OCI-LY7 (cell line): Measurements from ENCODE around the gene PFDN4. TPM values are rescaled to one million over a fixed set of nuclear protein-coding genes. Genes with fewer than 3 reads are reported as not detected.

Experiments used
- BruUV-seq: library from RNA; stranded (reverse); fragments of 400-500 nt; replicated peaks from 2 replicates; lab custom pipeline; 2021; lab: Mats Ljungman, UMichigan
- CTCF ChIA-PET: fragments of 300-600 bp; sonication (Branson Sonifier 250); formaldehyde crosslinking; loops from one replicate; lab custom pipeline; 2022; ENCODE audit warnings: antibody characterized with exemption; ENCODE audit not compliant: unreplicated experiment; lab: Charles Lee
- POLR2A ChIA-PET: fragments of 300-600 bp; sonication (Branson Sonifier 250); formaldehyde crosslinking; loops from one replicate; lab custom pipeline; 2022; ENCODE audit warnings: antibody characterized with exemption; lab: Charles Lee
- DNase-seq: peaks from one replicate; pipeline ENCODE4 v3.0.0-alpha.2; 2015; ENCODE audit warnings: low spot score
- H2AFZ ChIP-seq: fragments of 200-600 bp; sonication (generic), shearing (Covaris generic); 2 replicates; pipeline ENCODE4 v1.6.1; 2014; ENCODE audit warnings: mild to moderate bottlenecking, antibody characterized with exemption, low read length, moderate library complexity
- H3K27ac ChIP-seq: fragments of 200-600 bp; sonication (generic); 2 replicates; pipeline ENCODE4 v1.5.1; 2014; ENCODE audit warnings: mixed run types, low read depth, mild to moderate bottlenecking, moderate library complexity, low read length, inconsistent platforms; ENCODE audit not compliant: poor library complexity, severe bottlenecking
- H3K36me3 ChIP-seq: fragments of 200-600 bp; sonication (generic); 2 replicates; pipeline ENCODE4 v1.6.1; 2014; ENCODE audit warnings: mild to moderate bottlenecking, antibody characterized with exemption, low read length, moderate library complexity, mixed read lengths; ENCODE audit not compliant: insufficient read depth
- H3K4me1 ChIP-seq: fragments of 200-600 bp; sonication (generic); 2 replicates; pipeline ENCODE4 v1.5.1; 2014; ENCODE audit warnings: mild to moderate bottlenecking, low read length; ENCODE audit not compliant: insufficient read depth, poor library complexity, severe bottlenecking
- H3K4me2 ChIP-seq: fragments of 200-600 bp; sonication (generic); 2 replicates; pipeline ENCODE4 v1.6.1; 2014; ENCODE audit warnings: mild to moderate bottlenecking, low read length
- H3K4me3 ChIP-seq: fragments of 200-600 bp; sonication (generic); 2 replicates; pipeline ENCODE4 v1.5.1; 2014; ENCODE audit warnings: mild to moderate bottlenecking, low read depth, low read length; ENCODE audit not compliant: poor library complexity, severe bottlenecking
- H3K79me2 ChIP-seq: fragments of 200-600 bp; sonication (generic); 2 replicates; pipeline ENCODE4 v1.6.1; 2016; ENCODE audit warnings: low read depth, mild to moderate bottlenecking, low read length, moderate library complexity, mixed read lengths; ENCODE audit not compliant: insufficient read depth
- H3K9me2 ChIP-seq: fragments of 200-600 bp; sonication (generic); 2 replicates; pipeline ENCODE4 v1.6.1; 2016; ENCODE audit warnings: mild to moderate bottlenecking, low read length, mixed read lengths; ENCODE audit not compliant: insufficient read depth
- H3K9me3 ChIP-seq: fragments of 200-600 bp; sonication (generic); 2 replicates; pipeline ENCODE4 v1.6.1; 2014; ENCODE audit warnings: mild to moderate bottlenecking, mixed run types, low read length, mixed read lengths
- H4K20me1 ChIP-seq: fragments of 200-600 bp; sonication (generic); 2 replicates; pipeline ENCODE4 v1.6.1; 2014; ENCODE audit warnings: mild to moderate bottlenecking, antibody characterized with exemption, low read length, moderate library complexity, mixed read lengths; ENCODE audit not compliant: insufficient read depth
- EZH2phosphoT487 ChIP-seq: fragments of 200-600 bp; sonication (generic); IDR thresholded peaks from 2 replicates; pipeline ENCODE4 v1.6.1; 2018; ENCODE audit warnings: low read depth, borderline replicate concordance, mild to moderate bottlenecking, mixed run types, antibody characterized with exemption, low read length, moderate library complexity, mixed read lengths
- intact Hi-C: fragments of 100-400 bp; cut with micrococcal nuclease; formaldehyde crosslinking; loops from one replicate; pipeline ENCODE4 v1.10.0; 2022; ENCODE audit not compliant: unreplicated experiment
- total RNA-seq, 2 experiments: library from RNA; depleted of rRNA in 1 of 2; stranded (reverse); fragments of >200 nt in 1 of 2; shearing (Covaris generic) in 1 of 2; gene quantifications; 2 replicates each; pipeline ENCODE4 v1.2.3, GENCODE V29; 2014 to 2022
- TF ChIP-seq, protein P1 (sequence below): fragments of 200-600 bp; sonication (generic); conservative IDR thresholded peaks from 2 replicates; pipeline ENCODE4 v1.5.1; 2014; ENCODE audit warnings: mild to moderate bottlenecking, antibody characterized with exemption, low read length, moderate library complexity, mixed read lengths

Gene PFDN4
- total RNA-seq, 2 experiments from 2014 or later = 29.7 to 40.7 TPM

DNA sequence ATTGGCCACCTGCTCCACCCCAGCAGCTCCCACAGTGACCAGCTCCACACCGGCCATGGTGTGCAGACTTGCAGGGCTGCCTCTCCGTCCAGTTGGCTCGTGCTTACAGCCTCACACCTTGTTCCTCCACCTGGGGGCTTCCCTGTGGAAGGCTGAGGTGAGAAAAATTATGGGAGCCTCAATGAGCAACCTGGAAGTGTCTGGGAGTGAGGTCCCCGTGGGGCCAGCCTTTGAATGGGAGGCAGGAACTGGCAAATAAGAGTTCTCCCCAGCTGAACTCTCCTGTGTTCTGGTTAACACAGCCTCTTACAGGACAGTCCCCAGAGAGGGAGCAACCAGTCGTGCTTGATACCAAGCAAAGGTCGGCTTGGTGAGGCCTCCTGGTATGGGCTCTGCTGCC, 3.8 kb upstream of the PFDN4 start:
- BruUV-seq = no TSS peak
- Histone ChIP-seq H3K36me3 (no peaks in the 10 kb centered on the region), H3K9me3 (no peaks in the 10 kb centered on the region), H3K9me2 (no peaks in the 10 kb centered on the region), H3K4me3 (no peak overlapping the region), H4K20me1 (peaks cover 4% of the 10 kb centered on the region; the same call in 1 of the 2 replicates), H3K4me2 (no peak overlapping the region), H3K79me2 (peaks cover 8% of the 10 kb centered on the region), H3K4me1 (peaks cover 4% of the 10 kb centered on the region), H2AFZ (no peak overlapping the region), H3K27ac (no peak overlapping the region)
- intact Hi-C loops = no loop called here
- POLR2A ChIA-PET = interaction anchor here (0.8 kb wide), 1 partner anchor 98 kb away, joined by 4 read pairs; no protein-coding TSS in a partner anchor
- no peak for DNase-seq
- CTCF ChIA-PET = no interaction called here
- TF ChIP-seq, protein P1, sequence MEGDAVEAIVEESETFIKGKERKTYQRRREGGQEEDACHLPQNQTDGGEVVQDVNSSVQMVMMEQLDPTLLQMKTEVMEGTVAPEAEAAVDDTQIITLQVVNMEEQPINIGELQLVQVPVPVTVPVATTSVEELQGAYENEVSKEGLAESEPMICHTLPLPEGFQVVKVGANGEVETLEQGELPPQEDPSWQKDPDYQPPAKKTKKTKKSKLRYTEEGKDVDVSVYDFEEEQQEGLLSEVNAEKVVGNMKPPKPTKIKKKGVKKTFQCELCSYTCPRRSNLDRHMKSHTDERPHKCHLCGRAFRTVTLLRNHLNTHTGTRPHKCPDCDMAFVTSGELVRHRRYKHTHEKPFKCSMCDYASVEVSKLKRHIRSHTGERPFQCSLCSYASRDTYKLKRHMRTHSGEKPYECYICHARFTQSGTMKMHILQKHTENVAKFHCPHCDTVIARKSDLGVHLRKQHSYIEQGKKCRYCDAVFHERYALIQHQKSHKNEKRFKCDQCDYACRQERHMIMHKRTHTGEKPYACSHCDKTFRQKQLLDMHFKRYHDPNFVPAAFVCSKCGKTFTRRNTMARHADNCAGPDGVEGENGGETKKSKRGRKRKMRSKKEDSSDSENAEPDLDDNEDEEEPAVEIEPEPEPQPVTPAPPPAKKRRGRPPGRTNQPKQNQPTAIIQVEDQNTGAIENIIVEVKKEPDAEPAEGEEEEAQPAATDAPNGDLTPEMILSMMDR = no peak
- no peak for TF ChIP-seq EZH2phosphoT487

DNA sequence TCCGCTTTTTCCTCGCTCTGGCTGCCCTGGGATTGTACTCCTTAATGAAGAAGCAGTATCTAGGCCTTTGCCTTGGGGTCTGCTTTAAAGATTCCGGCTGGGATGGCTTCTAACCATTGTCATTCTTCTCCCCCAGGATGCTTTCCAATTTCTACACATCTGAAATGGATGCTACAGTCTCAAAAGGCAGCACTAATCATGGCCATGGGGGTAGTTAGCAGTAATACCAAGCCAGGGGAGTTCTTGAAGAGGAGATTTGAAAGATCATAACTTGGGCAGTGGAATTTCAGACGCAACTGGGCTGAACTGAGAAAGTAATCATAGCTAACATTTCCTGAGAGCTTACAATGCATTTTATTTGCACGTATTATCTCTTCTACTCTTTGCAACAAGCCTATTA, 3.4 kb upstream of the PFDN4 start:
- TF ChIP-seq, protein P1 = no peak
- TF ChIP-seq EZH2phosphoT487 = no peak
- ChIA-PET POLR2A (no interaction called here), CTCF (no interaction called here)
- H3K9me2 ChIP-seq = no peaks in the 10 kb centered on the region
- no TSS peak for BruUV-seq
- no peak for DNase-seq
- no peak overlapping the region for H3K4me3 ChIP-seq
- no peak overlapping the region for H2AFZ ChIP-seq
- H3K79me2 ChIP-seq = peaks cover 12% of the 10 kb centered on the region
- H3K4me1 ChIP-seq = peaks cover 8% of the 10 kb centered on the region
- intact Hi-C loops = no loop called here
- peaks cover 4% of the 10 kb centered on the region; the same call in 1 of the 2 replicates for H4K20me1 ChIP-seq
- H3K4me2 ChIP-seq = no peak overlapping the region
- H3K36me3 ChIP-seq = no peaks in the 10 kb centered on the region
- H3K9me3 ChIP-seq = no peaks in the 10 kb centered on the region
- no peak overlapping the region for H3K27ac ChIP-seq

DNA sequence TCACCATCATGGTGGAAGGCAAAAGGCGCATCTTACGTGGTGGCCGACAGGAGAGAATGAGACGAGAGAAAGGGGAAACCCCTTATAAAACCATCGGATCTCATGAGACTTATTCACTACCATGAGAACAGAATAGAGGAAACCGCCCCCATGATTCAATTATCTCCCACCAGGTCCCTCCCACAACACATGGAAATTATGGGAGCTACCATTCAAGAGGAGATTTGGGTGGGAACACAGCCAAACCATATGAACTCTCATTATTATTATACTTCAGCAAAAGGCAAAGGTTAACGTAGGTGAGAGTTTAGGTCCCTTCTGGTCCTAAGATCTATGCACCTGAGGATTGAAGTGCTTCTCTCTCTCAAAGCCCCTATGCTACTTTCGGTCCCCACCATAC, 2.4 kb upstream of the PFDN4 start:
- ChIA-PET POLR2A (interaction anchor here (0.6 to 1.3 kb wide), 4 partner anchors 9 to 271 kb away, joined by 3 to 4 read pairs (median 3); no protein-coding TSS in a partner anchor), CTCF (no interaction called here)
- no peak overlapping the region for H2AFZ ChIP-seq
- H3K4me2 ChIP-seq = no peak overlapping the region
- peaks cover 4% of the 10 kb centered on the region; the same call in 1 of the 2 replicates for H4K20me1 ChIP-seq
- no TSS peak for BruUV-seq
- no peak overlapping the region for H3K4me3 ChIP-seq
- peaks cover 8% of the 10 kb centered on the region for H3K4me1 ChIP-seq
- no peak for TF ChIP-seq EZH2phosphoT487
- TF ChIP-seq, protein P1 = no peak
- H3K36me3 ChIP-seq = no peaks in the 10 kb centered on the region
- H3K27ac ChIP-seq = no peak overlapping the region
- intact Hi-C loops = loop anchor here (5.0 kb wide), 1 partner anchor 263 kb away; no protein-coding TSS in a partner anchor
- peaks cover 18% of the 10 kb centered on the region for H3K79me2 ChIP-seq
- no peak for DNase-seq
- H3K9me2 ChIP-seq = no peaks in the 10 kb centered on the region
- H3K9me3 ChIP-seq = no peaks in the 10 kb centered on the region
